IMR-90 (cell line): ENCODE results near the gene ZNF598. TPM values are rescaled to one million over a fixed set of nuclear protein-coding genes. Genes with fewer than 3 reads are reported as not detected.

Experiments
- ATAC-seq: fragments of 200-7000 bp; cut with Tn5 transposase; 2 replicates; pipeline ENCODE4 v1.9.1; 2020; ENCODE audit warnings: low read depth, mild to moderate bottlenecking, moderate library complexity
- BruUV-seq: library from RNA; stranded (reverse); fragments of 400-500 nt; replicated peaks from 2 replicates; lab custom pipeline; 2021; lab: Mats Ljungman, UMichigan
- CTCF ChIA-PET: fragments of 300-600 bp; formaldehyde crosslinking; extraction: SDS; loops from one replicate; lab custom pipeline; 2021; ENCODE audit warnings: antibody characterized with exemption; lab: Yijun Ruan, JAX
- POLR2A ChIA-PET: fragments of 300-600 bp; sonication (Branson Sonifier 250); formaldehyde crosslinking; loops from one replicate; lab custom pipeline; 2022; ENCODE audit warnings: antibody characterized with exemption; ENCODE audit not compliant: unreplicated experiment; lab: Charles Lee
- DNase-seq: peaks from one replicate; pipeline ENCODE4 v3.0.0; 2013
- H2AFZ ChIP-seq: replicated peaks from 2 replicates; pipeline ENCODE3; 2013; ENCODE audit warnings: low read length, mild to moderate bottlenecking; ENCODE audit not compliant: poor library complexity
- H2AK5ac ChIP-seq: 2 replicates; pipeline ENCODE4 v1.6.1; 2013; ENCODE audit warnings: low read depth, low read length, inconsistent platforms
- H2AK9ac ChIP-seq: replicated peaks from 2 replicates; pipeline ENCODE3; 2013; ENCODE audit warnings: mild to moderate bottlenecking, low read depth, low read length, moderate library complexity; ENCODE audit not compliant: poor library complexity
- H2BK120ac ChIP-seq: 2 replicates; pipeline ENCODE4 v1.6.1; 2013; ENCODE audit warnings: low read depth, low read length, inconsistent platforms
- H2BK15ac ChIP-seq: 3 replicates; pipeline ENCODE4 v1.6.1; 2013; ENCODE audit warnings: low read depth, low read length, inconsistent platforms
- H2BK20ac ChIP-seq: 2 replicates; pipeline ENCODE4 v1.6.1; 2013; ENCODE audit warnings: low read depth, mild to moderate bottlenecking, inconsistent platforms, low read length, moderate library complexity
- H2BK5ac ChIP-seq: 2 replicates; pipeline ENCODE4 v1.6.1; 2013; ENCODE audit warnings: mild to moderate bottlenecking, low read depth, low read length, inconsistent platforms; ENCODE audit not compliant: poor library complexity, severe bottlenecking
- H3K14ac ChIP-seq: replicated peaks from 2 replicates; pipeline ENCODE4 v1.6.1; 2013; ENCODE audit warnings: low read depth, low read length, inconsistent platforms
- H3K18ac ChIP-seq: 2 replicates; pipeline ENCODE4 v1.6.1; 2013; ENCODE audit warnings: low read depth, low read length, control low read depth
- H3K23ac ChIP-seq: 2 replicates; pipeline ENCODE4 v1.6.1; 2013; ENCODE audit warnings: low read depth, low read length, inconsistent platforms
- H3K27ac ChIP-seq: 2 replicates; pipeline ENCODE4 v1.5.1; 2013; ENCODE audit warnings: mild to moderate bottlenecking, control low read depth, low read length; ENCODE audit not compliant: insufficient read depth
- H3K27me3 ChIP-seq: 2 replicates; pipeline ENCODE4 v1.6.1; 2013; ENCODE audit warnings: low read length; ENCODE audit not compliant: control insufficient read depth, insufficient read depth
- H3K36me3 ChIP-seq: 2 replicates; pipeline ENCODE4 v1.6.1; 2013; ENCODE audit warnings: low read length, mixed read lengths; ENCODE audit not compliant: control insufficient read depth, insufficient read depth
- H3K4ac ChIP-seq: 2 replicates; pipeline ENCODE4 v1.6.1; 2013; ENCODE audit warnings: low read depth, low read length, inconsistent platforms
- H3K4me1 ChIP-seq: 2 replicates; pipeline ENCODE4 v1.6.1; 2013; ENCODE audit warnings: low read length, mixed read lengths; ENCODE audit not compliant: control insufficient read depth, insufficient read depth
- H3K4me2 ChIP-seq: 2 replicates; pipeline ENCODE4 v1.6.1; 2013; ENCODE audit warnings: low read depth, mild to moderate bottlenecking, control low read depth, low read length, moderate library complexity
- H3K4me3 ChIP-seq: 2 replicates; pipeline ENCODE4 v1.5.1; 2013; ENCODE audit warnings: low read depth, mild to moderate bottlenecking, control low read depth, low read length, moderate library complexity; ENCODE audit not compliant: insufficient read depth
- H3K56ac ChIP-seq: 2 replicates; pipeline ENCODE4 v1.6.1; 2013; ENCODE audit warnings: low read length, inconsistent platforms; ENCODE audit not compliant: insufficient read depth; ENCODE audit errors: extremely low read depth
- H3K79me1 ChIP-seq, 2 experiments: 2 replicates each; pipeline ENCODE4 v1.6.1; 2013; ENCODE audit warnings: low read length in 2 of 2, inconsistent platforms in 1 of 2, low read depth in 1 of 2
- H3K9ac ChIP-seq: 2 replicates; pipeline ENCODE4 v1.6.1; 2013; ENCODE audit warnings: low read depth, low read length, control low read depth
- H3K9me1 ChIP-seq: 2 replicates; pipeline ENCODE4 v1.6.1; 2013; ENCODE audit warnings: low read length, inconsistent platforms; ENCODE audit not compliant: insufficient read depth
- H3K9me3 ChIP-seq: 2 replicates; pipeline ENCODE4 v1.6.1; 2013; ENCODE audit warnings: low read length; ENCODE audit not compliant: control insufficient read depth, insufficient read depth
- H4K20me1 ChIP-seq: 2 replicates; pipeline ENCODE4 v1.6.1; 2013; ENCODE audit warnings: low read length, inconsistent platforms; ENCODE audit not compliant: insufficient read depth
- H4K5ac ChIP-seq: 2 replicates; pipeline ENCODE4 v1.6.1; 2013; ENCODE audit warnings: mild to moderate bottlenecking, low read depth, low read length, control low read depth
- H4K8ac ChIP-seq, 2 experiments: 2 replicates each; pipeline ENCODE4 v1.6.1; 2013; ENCODE audit warnings: low read depth in 2 of 2, low read length in 2 of 2, control low read depth in 1 of 2, inconsistent platforms in 1 of 2
- H4K91ac ChIP-seq: 2 replicates; pipeline ENCODE4 v1.6.1; 2013; ENCODE audit warnings: low read depth, low read length, inconsistent platforms; ENCODE audit not compliant: insufficient read depth
- CEBPB ChIP-seq: IDR thresholded peaks from 2 replicates; pipeline ENCODE4 v1.6.1; 2012; ENCODE audit warnings: low read depth, low read length, improper control_type of control experiment
- CHD1 ChIP-seq: IDR thresholded peaks from 2 replicates; pipeline ENCODE4 v1.6.1; 2012; ENCODE audit warnings: low read depth, low read length, improper control_type of control experiment
- MAFK ChIP-seq: IDR thresholded peaks from 2 replicates; pipeline ENCODE4 v1.6.1; 2012; ENCODE audit warnings: low read depth, low read length, improper control_type of control experiment
- MXI1 ChIP-seq: IDR thresholded peaks from 2 replicates; pipeline ENCODE4 v1.6.1; 2012; ENCODE audit warnings: low read depth, mild to moderate bottlenecking, low read length, moderate library complexity, borderline replicate concordance
- NFE2L2 ChIP-seq: fragments of 150-350 bp; IDR thresholded peaks from 2 replicates; pipeline ENCODE4 v1.6.1; 2016; ENCODE audit warnings: low read depth, mild to moderate bottlenecking, low read length
- RAD21 ChIP-seq: IDR thresholded peaks from 2 replicates; pipeline ENCODE4 v1.6.1; 2012; ENCODE audit warnings: low read length, improper control_type of control experiment
- RFX5 ChIP-seq: IDR thresholded peaks from 2 replicates; pipeline ENCODE4 v1.8.0; 2012; ENCODE audit warnings: low read depth, mild to moderate bottlenecking, low read length, moderate library complexity
- SMC3 ChIP-seq: fragments of 150-350 bp; IDR thresholded peaks from 2 replicates; pipeline ENCODE4 v1.6.1; 2016; ENCODE audit warnings: low read depth, mild to moderate bottlenecking, antibody characterized with exemption, low read length, moderate library complexity
- WGBS, 2 experiments: methylation state at CpG; one replicate each; pipeline versions ENCODE4 v1.1.5 to v1.1.7; 2013; ENCODE audit warnings: missing lambda C conversion rate in 2 of 2; ENCODE audit not compliant: insufficient read length in 1 of 2; ENCODE audit errors: extremely low coverage in 2 of 2; 5-methylcytosine and 5-hydroxymethylcytosine counted together
- dilution Hi-C: fragments of 300-500 bp; cut with HindIII; formaldehyde crosslinking; loops from one replicate; pipeline ENCODE4 v1.14.3; 2018; ENCODE audit warnings: low sequenced_read_pairs; ENCODE audit not compliant: unreplicated experiment
- in situ Hi-C: fragments of 300-500 bp; cut with MboI; formaldehyde crosslinking; loops from 3 replicates; pipeline ENCODE4 v1.14.3; 2019; ENCODE audit warnings: low sequenced_read_pairs, inconsistent platforms, mixed read lengths
- intact Hi-C: fragments of 100-400 bp; cut with micrococcal nuclease; formaldehyde crosslinking; loops from 2 replicates; pipeline ENCODE4 v1.10.0; 2022
- polyA plus RNA-seq, 3 experiments: library from polyadenylated mRNA; depleted of rRNA; stranded (reverse); fragments of >200 nt; gene quantifications; 2 replicates each; pipeline ENCODE4 v1.2.3, GENCODE V29; 2012; ENCODE audit warnings: low replicate concordance in 1 of 3
- total RNA-seq: library from RNA; depleted of rRNA; stranded (reverse); fragments of >200 nt; gene quantifications from 2 replicates; pipeline ENCODE4 v1.2.3, GENCODE V29; 2012
- TF ChIP-seq, protein P1 (sequence below): conservative IDR thresholded peaks from 2 replicates; pipeline ENCODE4 v1.5.1; 2012; ENCODE audit warnings: mild to moderate bottlenecking, low read depth, low read length, improper control_type of control experiment

The ZNF598 gene
- total and polyA plus RNA-seq, 2 of the 4 experiments (the other 2 are of a cell fraction), result 3.4 to 36.4 TPM

DNA sequence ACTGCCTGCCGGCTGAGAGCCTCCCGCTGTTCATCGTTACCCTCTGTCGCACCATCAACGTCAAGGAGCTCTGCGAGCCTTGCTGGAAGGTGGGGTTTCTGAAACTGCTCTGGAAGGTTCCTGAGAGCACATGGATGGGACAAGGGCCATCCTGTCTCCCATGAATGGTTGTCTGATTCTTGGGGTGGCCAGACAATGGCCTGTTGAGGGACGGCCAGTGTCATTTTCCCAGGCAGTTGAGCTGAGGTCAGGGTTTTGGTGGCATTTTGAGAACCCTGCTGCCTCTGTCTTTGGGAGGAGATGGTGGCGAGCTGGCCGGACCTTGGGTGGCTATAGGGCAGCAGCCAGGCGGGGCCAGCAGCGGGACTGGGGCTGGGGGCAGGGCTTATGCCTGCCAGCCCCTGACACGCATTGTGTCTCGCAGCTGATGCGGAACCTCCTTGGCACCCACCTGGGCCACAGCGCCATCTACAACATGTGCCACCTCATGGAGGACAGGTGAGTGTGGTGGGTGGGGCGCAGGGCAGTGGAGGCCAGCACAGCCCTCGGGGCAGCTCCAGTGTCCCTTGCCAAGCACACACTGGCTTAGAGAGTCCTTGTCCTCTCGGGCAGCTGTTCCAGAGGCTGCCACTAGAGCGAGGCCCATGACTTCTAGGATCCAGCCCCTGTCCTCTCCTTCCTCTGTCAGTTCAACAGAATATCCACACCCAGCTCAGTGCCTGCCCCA is 47.2 kb upstream of the ZNF598 start (continued):
- TF ChIP-seq, protein P1, sequence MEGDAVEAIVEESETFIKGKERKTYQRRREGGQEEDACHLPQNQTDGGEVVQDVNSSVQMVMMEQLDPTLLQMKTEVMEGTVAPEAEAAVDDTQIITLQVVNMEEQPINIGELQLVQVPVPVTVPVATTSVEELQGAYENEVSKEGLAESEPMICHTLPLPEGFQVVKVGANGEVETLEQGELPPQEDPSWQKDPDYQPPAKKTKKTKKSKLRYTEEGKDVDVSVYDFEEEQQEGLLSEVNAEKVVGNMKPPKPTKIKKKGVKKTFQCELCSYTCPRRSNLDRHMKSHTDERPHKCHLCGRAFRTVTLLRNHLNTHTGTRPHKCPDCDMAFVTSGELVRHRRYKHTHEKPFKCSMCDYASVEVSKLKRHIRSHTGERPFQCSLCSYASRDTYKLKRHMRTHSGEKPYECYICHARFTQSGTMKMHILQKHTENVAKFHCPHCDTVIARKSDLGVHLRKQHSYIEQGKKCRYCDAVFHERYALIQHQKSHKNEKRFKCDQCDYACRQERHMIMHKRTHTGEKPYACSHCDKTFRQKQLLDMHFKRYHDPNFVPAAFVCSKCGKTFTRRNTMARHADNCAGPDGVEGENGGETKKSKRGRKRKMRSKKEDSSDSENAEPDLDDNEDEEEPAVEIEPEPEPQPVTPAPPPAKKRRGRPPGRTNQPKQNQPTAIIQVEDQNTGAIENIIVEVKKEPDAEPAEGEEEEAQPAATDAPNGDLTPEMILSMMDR, result no peak
- no peak for TF ChIP-seq CEBPB

DNA sequence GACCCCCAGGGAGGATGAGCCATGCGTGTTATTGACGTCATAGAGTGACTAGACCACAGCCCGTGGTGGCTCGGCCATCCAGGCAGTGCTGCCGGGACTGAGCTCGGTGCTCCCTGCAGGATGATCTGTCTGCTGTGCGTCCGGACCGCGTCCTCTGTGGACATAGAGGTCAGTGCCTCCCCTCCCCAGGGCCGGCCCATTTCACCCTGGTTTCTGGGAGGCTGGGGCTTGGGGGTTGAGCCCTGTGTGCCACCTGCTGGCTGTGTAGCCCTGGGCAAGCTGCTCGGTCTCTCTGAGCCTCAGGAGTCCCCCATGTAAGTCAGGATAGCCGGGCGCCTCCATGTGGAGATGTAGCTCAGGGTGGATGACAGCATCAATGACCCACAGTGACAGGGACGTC is 46.5 kb upstream of the ZNF598 start:
- H3K9ac ChIP-seq, result no peak overlapping the region
- no peaks in the 10 kb centered on the region for H3K9me3 ChIP-seq
- H3K36me3 ChIP-seq, result peaks cover 65% of the 10 kb centered on the region
- WGBS, 2 experiments, result 96% methylated on average over 7 of the region's 15 CpGs; no CpG with 5 or more reads in 1 of the 2 experiments
- H3K14ac ChIP-seq, result no peak overlapping the region
- H3K56ac ChIP-seq, result no peak overlapping the region; the same call in 1 of the 2 replicates
- POLR2A ChIA-PET, result no interaction called here
- no peak overlapping the region for H2BK120ac ChIP-seq
- no peaks in the 10 kb centered on the region for H3K4me1 ChIP-seq
- DNase-seq, result no peak
- H4K20me1 ChIP-seq, result no peaks in the 10 kb centered on the region; the same call in none of the 2 replicates
- no peaks in the 10 kb centered on the region for H3K27me3 ChIP-seq
- TF ChIP-seq RAD21 (peak; percentile 36; the same call in 1 of the 2 replicates), MXI1 (no peak), NFE2L2 (no peak), RFX5 (no peak), SMC3 (peak; percentile 50; the same call in 1 of the 2 replicates), MAFK (no peak), CHD1 (no peak)
- TF ChIP-seq, protein P1, result peak; percentile 38
- H3K79me1 ChIP-seq, result peaks cover 5 to 33% of the 10 kb centered on the region in 2 experiments; a peak in 3 of 4 replicates
- H2AK5ac ChIP-seq, result no peak overlapping the region; the same call in 1 of the 2 replicates
- H2BK20ac ChIP-seq, result no peak overlapping the region
- dilution Hi-C loops (no loop called here), intact Hi-C loops (loop anchor here (1.0 kb wide), 1 partner anchor 33 kb away; no protein-coding TSS in a partner anchor), in situ Hi-C loops (no loop called here)
- CTCF ChIA-PET, result no interaction called here
- no peak overlapping the region for H3K4ac ChIP-seq
- peak overlapping the region; percentile 37 for H2AK9ac ChIP-seq
- H2BK15ac ChIP-seq, result no peak overlapping the region
- H3K27ac ChIP-seq, result no peak overlapping the region
- H3K18ac ChIP-seq, result no peak overlapping the region
- no peak overlapping the region for H3K4me3 ChIP-seq
- H3K9me1 ChIP-seq, result no peaks in the 10 kb centered on the region
- H4K8ac ChIP-seq, result no peak overlapping the region
- no peak overlapping the region for H3K4me2 ChIP-seq
- no peak overlapping the region for H4K91ac ChIP-seq
- no peak overlapping the region for H2BK5ac ChIP-seq
- ATAC-seq, result peak; percentile 75
- H3K23ac ChIP-seq, result no peak overlapping the region
- peak overlapping the region; percentile 13 for H2AFZ ChIP-seq
- no TSS peak for BruUV-seq
- H4K5ac ChIP-seq, result no peak overlapping the region
